Body of pancreas (tissue), 4 donors: Measurements from ENCODE around the gene PLCD3.

Source experiments
- POLR2A ChIP-seq, 3 donors: fragments of 450-650 bp; IDR thresholded peaks; one replicate each; pipeline ENCODE4 v1.6.1; 2016; ENCODE audit warnings: antibody characterized with exemption in 3 of 3, mild to moderate bottlenecking in 2 of 3
- TF ChIP-seq, protein P1 (sequence below), 7 experiments: fragments of 450-650 bp in 4 of 7; fragments of 200-600 bp in 3 of 7; sonication (generic) in 3 of 7; IDR thresholded peaks; one replicate each; pipeline ENCODE4 v1.5.1; 2016 to 2019; ENCODE audit warnings: antibody characterized with exemption in 7 of 7

DNA sequence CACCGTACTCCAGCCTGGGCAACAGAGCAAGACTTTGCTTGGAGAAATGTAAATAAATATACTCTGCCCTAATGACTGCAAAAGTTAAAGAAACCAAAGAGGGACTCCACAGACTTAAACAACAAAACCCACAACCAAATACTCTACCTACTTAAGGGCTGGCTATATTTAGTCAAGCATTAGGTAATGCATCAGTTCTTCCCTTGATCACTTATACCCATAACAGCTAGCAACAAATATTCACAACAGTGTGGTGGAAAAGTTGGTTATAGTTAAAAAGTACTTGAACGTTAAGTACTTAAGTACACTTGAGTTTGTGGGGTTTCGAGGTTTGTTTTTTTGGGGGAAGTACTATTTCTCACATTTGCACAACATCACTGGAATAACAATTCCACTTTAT, 23.9 kb upstream of the PLCD3 start:
- TF ChIP-seq, protein P1, sequence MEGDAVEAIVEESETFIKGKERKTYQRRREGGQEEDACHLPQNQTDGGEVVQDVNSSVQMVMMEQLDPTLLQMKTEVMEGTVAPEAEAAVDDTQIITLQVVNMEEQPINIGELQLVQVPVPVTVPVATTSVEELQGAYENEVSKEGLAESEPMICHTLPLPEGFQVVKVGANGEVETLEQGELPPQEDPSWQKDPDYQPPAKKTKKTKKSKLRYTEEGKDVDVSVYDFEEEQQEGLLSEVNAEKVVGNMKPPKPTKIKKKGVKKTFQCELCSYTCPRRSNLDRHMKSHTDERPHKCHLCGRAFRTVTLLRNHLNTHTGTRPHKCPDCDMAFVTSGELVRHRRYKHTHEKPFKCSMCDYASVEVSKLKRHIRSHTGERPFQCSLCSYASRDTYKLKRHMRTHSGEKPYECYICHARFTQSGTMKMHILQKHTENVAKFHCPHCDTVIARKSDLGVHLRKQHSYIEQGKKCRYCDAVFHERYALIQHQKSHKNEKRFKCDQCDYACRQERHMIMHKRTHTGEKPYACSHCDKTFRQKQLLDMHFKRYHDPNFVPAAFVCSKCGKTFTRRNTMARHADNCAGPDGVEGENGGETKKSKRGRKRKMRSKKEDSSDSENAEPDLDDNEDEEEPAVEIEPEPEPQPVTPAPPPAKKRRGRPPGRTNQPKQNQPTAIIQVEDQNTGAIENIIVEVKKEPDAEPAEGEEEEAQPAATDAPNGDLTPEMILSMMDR (IDR thresholded peaks at IDR 0.05): no peak
- TF ChIP-seq POLR2A (IDR thresholded peaks at IDR 0.05): no peak
